Keratinocyte (primary cell): ENCODE results near the gene CNNM3. TPM values are rescaled to one million over a fixed set of nuclear protein-coding genes. Genes with fewer than 3 reads are reported as not detected.

Experiments
- DNase-seq: peaks from one replicate; pipeline ENCODE4 v3.0.0-alpha.2; 2011; ENCODE audit warnings: low read depth, missing footprints, low spot score
- FAIRE-seq: peaks from 2 replicates; lab custom pipeline; 2011; peaks lifted over from hg19 to GRCh38; lab: Jason Lieb, UNC
- H2AFZ ChIP-seq: 2 replicates; pipeline ENCODE4 v1.6.0; 2012; ENCODE audit warnings: low read length, control low read depth, inconsistent platforms; ENCODE audit not compliant: control insufficient read depth
- H3K27ac ChIP-seq: 2 replicates; pipeline ENCODE4 v1.5.1; 2011; ENCODE audit warnings: low read length; ENCODE audit not compliant: control insufficient read depth, insufficient read depth
- H3K27me3 ChIP-seq: 3 replicates; pipeline ENCODE4 v1.6.0; 2011; ENCODE audit warnings: low read length; ENCODE audit not compliant: control insufficient read depth, insufficient read depth; ENCODE audit errors: extremely low read depth
- H3K36me3 ChIP-seq, 2 experiments: 2 replicates in 1 of 2; 3 replicates in 1 of 2; pipeline ENCODE4 v1.5.1; 2011; ENCODE audit warnings: low read length in 2 of 2, mild to moderate bottlenecking in 1 of 2; ENCODE audit not compliant: control insufficient read depth in 2 of 2, insufficient read depth in 2 of 2; ENCODE audit errors: extremely low read depth in 1 of 2
- H3K4me1 ChIP-seq: 3 replicates; pipeline ENCODE4 v1.5.1; 2011; ENCODE audit warnings: low read length; ENCODE audit not compliant: control insufficient read depth, insufficient read depth; ENCODE audit errors: extremely low read depth
- H3K4me2 ChIP-seq: 3 replicates; pipeline ENCODE4 v1.6.0; 2011; ENCODE audit warnings: low read depth, low read length; ENCODE audit not compliant: control insufficient read depth, insufficient read depth; ENCODE audit errors: extremely low read depth
- H3K4me3 ChIP-seq, 3 experiments: fragments of 200-600 bp in 1 of 3; sonication (generic) in 1 of 3; 2 replicates in 2 of 3; 3 replicates in 1 of 3; pipeline ENCODE4 v1.5.1; 2011 to 2016; ENCODE audit warnings: low read length in 3 of 3, mild to moderate bottlenecking in 3 of 3, control low read depth in 2 of 3, inconsistent platforms in 1 of 3, low read depth in 1 of 3, mixed read lengths in 1 of 3, mixed run types in 1 of 3, moderate library complexity in 1 of 3; ENCODE audit not compliant: control insufficient read depth in 2 of 3, insufficient read depth in 2 of 3; ENCODE audit errors: extremely low read depth in 1 of 3
- H3K79me2 ChIP-seq: 2 replicates; pipeline ENCODE4 v1.6.0; 2012; ENCODE audit warnings: low read length; ENCODE audit not compliant: control insufficient read depth, insufficient read depth
- H3K9ac ChIP-seq: 3 replicates; pipeline ENCODE4 v1.6.0; 2011; ENCODE audit warnings: low read length; ENCODE audit not compliant: control insufficient read depth, insufficient read depth; ENCODE audit errors: extremely low read depth
- H3K9me1 ChIP-seq: 3 replicates; pipeline ENCODE4 v1.6.0; 2011; ENCODE audit warnings: low read length; ENCODE audit not compliant: control insufficient read depth, insufficient read depth; ENCODE audit errors: extremely low read depth
- H3K9me3 ChIP-seq: 2 replicates; pipeline ENCODE4 v1.5.1; 2012; ENCODE audit warnings: low read depth, low read length; ENCODE audit not compliant: control insufficient read depth
- H4K20me1 ChIP-seq: 3 replicates; pipeline ENCODE4 v1.6.0; 2011; ENCODE audit warnings: low read length; ENCODE audit not compliant: control insufficient read depth, insufficient read depth; ENCODE audit errors: extremely low read depth
- EZH2 ChIP-seq: IDR thresholded peaks from one replicate; pipeline ENCODE4 v1.6.1; 2012; ENCODE audit warnings: inconsistent platforms, mild to moderate bottlenecking, low read length, moderate library complexity
- dilution Hi-C: fragments of 300-500 bp; cut with MboI; formaldehyde crosslinking; loops from one replicate; pipeline ENCODE4 v1.7.0; 2020; ENCODE audit warnings: low sequenced_read_pairs; ENCODE audit not compliant: extremely low pct_ligation_motif_present
- polyA plus RNA-seq, 5 experiments: library from polyadenylated mRNA; depleted of rRNA in 3 of 5; stranded (reverse) in 3 of 5; stranded (forward) in 1 of 5; unstranded in 1 of 5; fragments of >200 nt; gene quantifications; 1 replicate in 1 of 5; 2 replicates in 3 of 5; 3 replicates in 1 of 5; pipeline versions ENCODE4 v1.2.1 to v1.2.3, GENCODE V29; 2011 to 2012; ENCODE audit warnings: missing spikeins in 2 of 5, low read depth in 1 of 5, low replicate concordance in 1 of 5
- TF ChIP-seq, protein P1 (sequence below), 3 experiments: IDR thresholded peaks in 1 of 3; conservative IDR thresholded peaks in 1 of 3; optimal IDR thresholded peaks in 1 of 3; 2 replicates in 2 of 3; 3 replicates in 1 of 3; pipeline versions ENCODE3 to v1.5.1; 2011; ENCODE audit warnings: low read length in 3 of 3, mild to moderate bottlenecking in 3 of 3, moderate library complexity in 2 of 3, control low read depth in 1 of 3, inconsistent platforms in 1 of 3; ENCODE audit not compliant: insufficient read depth in 2 of 3; ENCODE audit errors: extremely low read depth in 1 of 3

CNNM3 gene
- polyA plus RNA-seq, 1 donor (not counting 4 experiments of a cell fraction or from before 2014, with no cell fraction given): 2.3 TPM

DNA sequence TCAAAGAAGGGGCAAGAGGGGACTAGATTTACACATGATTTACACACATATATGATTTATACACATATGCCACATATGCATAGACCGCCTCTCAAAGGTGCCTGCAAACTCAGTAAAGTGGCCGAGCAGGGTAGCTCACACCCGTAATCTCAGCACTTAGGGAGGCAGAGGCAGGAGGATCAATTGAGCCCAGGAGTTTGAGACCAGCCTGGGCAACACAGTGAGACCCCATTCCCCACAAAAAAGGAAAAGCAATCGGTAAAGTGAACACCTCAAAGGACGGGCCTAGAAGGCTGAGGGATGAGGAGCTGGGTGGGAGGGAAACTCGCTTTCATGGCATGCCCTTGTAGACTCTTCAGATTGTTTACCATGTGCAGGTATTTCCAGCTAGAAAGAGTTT lies 36.6 kb downstream of the CNNM3 start:
- Histone ChIP-seq H3K4me1 (peaks cover 17% of the 10 kb centered on the region), H3K9ac (no peak overlapping the region), H3K4me3 (no peak overlapping the region), H3K4me2 (no peak overlapping the region), H2AFZ (no peak overlapping the region), H3K27me3 (no peaks in the 10 kb centered on the region), H3K9me3 (no peaks in the 10 kb centered on the region), H3K36me3 (peaks cover 0 to 3% of the 10 kb centered on the region in 2 experiments), H3K27ac (no peak overlapping the region), H4K20me1 (no peaks in the 10 kb centered on the region), H3K79me2 (peaks cover 8% of the 10 kb centered on the region), H3K9me1 (no peaks in the 10 kb centered on the region)
- FAIRE-seq (no peak), DNase-seq (no peak)
- TF ChIP-seq EZH2: no peak
- dilution Hi-C loops: no loop called here

DNA sequence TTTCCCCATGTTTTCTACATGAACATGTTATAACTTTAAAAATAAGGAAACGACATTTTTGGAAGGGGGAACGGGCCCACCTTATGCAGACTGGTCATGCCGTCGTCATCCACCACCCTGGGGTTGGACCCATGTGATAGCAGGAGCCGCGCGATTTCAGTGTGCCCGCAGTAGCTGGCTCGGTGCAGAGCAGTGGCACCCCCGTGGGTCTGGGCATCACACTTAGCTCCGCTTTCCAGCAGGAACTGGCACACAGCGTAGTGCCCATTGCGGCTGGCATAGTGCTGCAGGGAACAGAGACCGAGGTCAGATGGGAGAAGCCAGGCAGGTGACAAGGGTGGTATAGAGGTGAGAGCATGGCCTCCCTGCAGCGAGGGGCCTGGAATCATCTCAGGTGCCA lies 37.3 kb downstream of the CNNM3 start:
- H3K79me2 ChIP-seq: peaks cover 8% of the 10 kb centered on the region
- DNase-seq: no peak

More for the DNA sequence above, 37.3 kb downstream of the CNNM3 start:
- H3K9ac ChIP-seq: no peak overlapping the region
- H4K20me1 ChIP-seq: no peaks in the 10 kb centered on the region
- no peak overlapping the region for H3K4me2 ChIP-seq
- TF ChIP-seq, protein P1, sequence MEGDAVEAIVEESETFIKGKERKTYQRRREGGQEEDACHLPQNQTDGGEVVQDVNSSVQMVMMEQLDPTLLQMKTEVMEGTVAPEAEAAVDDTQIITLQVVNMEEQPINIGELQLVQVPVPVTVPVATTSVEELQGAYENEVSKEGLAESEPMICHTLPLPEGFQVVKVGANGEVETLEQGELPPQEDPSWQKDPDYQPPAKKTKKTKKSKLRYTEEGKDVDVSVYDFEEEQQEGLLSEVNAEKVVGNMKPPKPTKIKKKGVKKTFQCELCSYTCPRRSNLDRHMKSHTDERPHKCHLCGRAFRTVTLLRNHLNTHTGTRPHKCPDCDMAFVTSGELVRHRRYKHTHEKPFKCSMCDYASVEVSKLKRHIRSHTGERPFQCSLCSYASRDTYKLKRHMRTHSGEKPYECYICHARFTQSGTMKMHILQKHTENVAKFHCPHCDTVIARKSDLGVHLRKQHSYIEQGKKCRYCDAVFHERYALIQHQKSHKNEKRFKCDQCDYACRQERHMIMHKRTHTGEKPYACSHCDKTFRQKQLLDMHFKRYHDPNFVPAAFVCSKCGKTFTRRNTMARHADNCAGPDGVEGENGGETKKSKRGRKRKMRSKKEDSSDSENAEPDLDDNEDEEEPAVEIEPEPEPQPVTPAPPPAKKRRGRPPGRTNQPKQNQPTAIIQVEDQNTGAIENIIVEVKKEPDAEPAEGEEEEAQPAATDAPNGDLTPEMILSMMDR (optimal IDR thresholded peaks at IDR 0.05 in 1 of 3, IDR thresholded peaks at IDR 0.05 in 1 of 3, conservative IDR thresholded peaks at IDR 0.05 in 1 of 3; ENCODE audit: extremely low read depth in 1 of 3, insufficient read depth in 2 of 3, low read length in 3 of 3): no peak
- no peak for TF ChIP-seq EZH2
- no peaks in the 10 kb centered on the region for H3K9me3 ChIP-seq
- H3K4me1 ChIP-seq: peaks cover 17% of the 10 kb centered on the region
- no peak for FAIRE-seq
- dilution Hi-C loops: no loop called here
- H2AFZ ChIP-seq: no peak overlapping the region
- H3K4me3 ChIP-seq: no peak overlapping the region
- H3K36me3 ChIP-seq: peaks cover 0 to 3% of the 10 kb centered on the region in 2 experiments
- H3K27me3 ChIP-seq: no peaks in the 10 kb centered on the region
- no peaks in the 10 kb centered on the region for H3K9me1 ChIP-seq
- H3K27ac ChIP-seq: no peak overlapping the region
